ENCODE results near the gene KIF5C. TPM values are rescaled to one million over a fixed set of nuclear protein-coding genes. Genes with fewer than 3 reads are reported as not detected.

Gene KIF5C
- total and polyA plus RNA-seq, 9 donors: 0.73 to 18.7 (median 3.3) TPM

DNA sequence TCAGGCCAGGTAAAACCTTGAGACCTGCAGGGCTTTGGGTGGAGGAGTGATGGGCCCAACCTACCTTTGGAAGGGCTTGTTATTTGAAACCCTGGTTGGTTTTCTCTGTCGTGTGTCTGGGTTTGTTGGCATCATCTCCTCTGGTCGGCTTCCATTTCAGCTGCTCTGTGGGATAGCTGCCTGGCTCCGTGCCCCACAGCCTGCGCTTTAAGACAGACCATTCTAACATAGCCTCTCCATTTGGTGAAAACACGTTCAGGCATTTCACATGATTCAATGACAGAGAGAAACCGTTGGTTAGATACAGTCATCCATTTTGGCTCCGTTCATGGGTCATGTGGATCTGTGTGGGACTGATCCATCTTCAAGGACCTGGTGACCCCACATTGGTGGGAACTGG lies 126.5 kb downstream of the KIF5C start:
- WGBS, 3 donors: 83 to 85% (median 84%) methylated on average over 7 of the region's 7 CpGs
- intact Hi-C loops (cut with DNase I): no loop called here
- TF ChIP-seq EP300 (IDR thresholded peaks at IDR 0.05) (no peak), POLR2A (IDR thresholded peaks at IDR 0.05) (no peak)
- TF ChIP-seq, protein P1, sequence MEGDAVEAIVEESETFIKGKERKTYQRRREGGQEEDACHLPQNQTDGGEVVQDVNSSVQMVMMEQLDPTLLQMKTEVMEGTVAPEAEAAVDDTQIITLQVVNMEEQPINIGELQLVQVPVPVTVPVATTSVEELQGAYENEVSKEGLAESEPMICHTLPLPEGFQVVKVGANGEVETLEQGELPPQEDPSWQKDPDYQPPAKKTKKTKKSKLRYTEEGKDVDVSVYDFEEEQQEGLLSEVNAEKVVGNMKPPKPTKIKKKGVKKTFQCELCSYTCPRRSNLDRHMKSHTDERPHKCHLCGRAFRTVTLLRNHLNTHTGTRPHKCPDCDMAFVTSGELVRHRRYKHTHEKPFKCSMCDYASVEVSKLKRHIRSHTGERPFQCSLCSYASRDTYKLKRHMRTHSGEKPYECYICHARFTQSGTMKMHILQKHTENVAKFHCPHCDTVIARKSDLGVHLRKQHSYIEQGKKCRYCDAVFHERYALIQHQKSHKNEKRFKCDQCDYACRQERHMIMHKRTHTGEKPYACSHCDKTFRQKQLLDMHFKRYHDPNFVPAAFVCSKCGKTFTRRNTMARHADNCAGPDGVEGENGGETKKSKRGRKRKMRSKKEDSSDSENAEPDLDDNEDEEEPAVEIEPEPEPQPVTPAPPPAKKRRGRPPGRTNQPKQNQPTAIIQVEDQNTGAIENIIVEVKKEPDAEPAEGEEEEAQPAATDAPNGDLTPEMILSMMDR (IDR thresholded peaks at IDR 0.05): no peak

DNA sequence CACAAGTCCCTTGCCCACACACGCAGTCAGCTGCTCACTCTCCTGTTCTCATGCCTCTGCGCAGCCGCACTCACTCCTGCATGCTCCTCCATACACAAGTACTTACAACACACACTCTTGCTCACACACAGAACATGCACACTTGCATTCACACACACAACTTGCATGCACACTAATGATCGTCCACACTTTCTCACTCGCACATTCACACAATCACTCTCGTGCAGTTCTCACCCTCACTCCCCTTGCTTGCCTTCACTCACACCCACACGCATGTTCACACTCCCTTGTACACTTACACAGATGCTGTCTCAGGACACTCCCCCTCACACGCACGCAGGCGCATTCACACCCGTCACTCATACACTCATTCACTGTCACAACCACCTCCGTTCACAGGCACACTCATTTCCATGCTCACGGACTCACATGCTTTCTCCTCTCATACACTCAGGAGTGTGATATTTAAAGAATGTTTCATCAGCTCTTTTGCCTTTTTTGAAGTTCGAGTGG lies 127.4 kb downstream of the KIF5C start:
- no peaks in the 10 kb centered on the region for H3K36me3 ChIP-seq
- no peak for DNase-seq
- H3K4me1 ChIP-seq (ENCODE audit: insufficient read depth): no peaks in the 10 kb centered on the region
- no peak overlapping the region for H3K4me3 ChIP-seq
- H3K27me3 ChIP-seq: no peaks in the 10 kb centered on the region
- intact Hi-C loops (cut with DNase I): no loop called here
- 92 to 96% (median 96%) methylated on average over 14 of the region's 14 CpGs for WGBS, 3 donors
- no peak overlapping the region for H3K27ac ChIP-seq
- no peak for TF ChIP-seq EP300 (IDR thresholded peaks at IDR 0.05)
- TF ChIP-seq, protein P1 (IDR thresholded peaks at IDR 0.05): no peak
- no peak for TF ChIP-seq POLR2A (IDR thresholded peaks at IDR 0.05)
- H3K9me3 ChIP-seq: no peaks in the 10 kb centered on the region

More for the DNA sequence above, 126.5 kb downstream of the KIF5C start:
- no peak overlapping the region for H3K4me3 ChIP-seq
- no peaks in the 10 kb centered on the region for H3K36me3 ChIP-seq
- DNase-seq: no peak
- no peaks in the 10 kb centered on the region for H3K9me3 ChIP-seq
- no peaks in the 10 kb centered on the region for H3K4me1 ChIP-seq (ENCODE audit: insufficient read depth)
- no peak overlapping the region for H3K27ac ChIP-seq
- H3K27me3 ChIP-seq: no peaks in the 10 kb centered on the region

DNA sequence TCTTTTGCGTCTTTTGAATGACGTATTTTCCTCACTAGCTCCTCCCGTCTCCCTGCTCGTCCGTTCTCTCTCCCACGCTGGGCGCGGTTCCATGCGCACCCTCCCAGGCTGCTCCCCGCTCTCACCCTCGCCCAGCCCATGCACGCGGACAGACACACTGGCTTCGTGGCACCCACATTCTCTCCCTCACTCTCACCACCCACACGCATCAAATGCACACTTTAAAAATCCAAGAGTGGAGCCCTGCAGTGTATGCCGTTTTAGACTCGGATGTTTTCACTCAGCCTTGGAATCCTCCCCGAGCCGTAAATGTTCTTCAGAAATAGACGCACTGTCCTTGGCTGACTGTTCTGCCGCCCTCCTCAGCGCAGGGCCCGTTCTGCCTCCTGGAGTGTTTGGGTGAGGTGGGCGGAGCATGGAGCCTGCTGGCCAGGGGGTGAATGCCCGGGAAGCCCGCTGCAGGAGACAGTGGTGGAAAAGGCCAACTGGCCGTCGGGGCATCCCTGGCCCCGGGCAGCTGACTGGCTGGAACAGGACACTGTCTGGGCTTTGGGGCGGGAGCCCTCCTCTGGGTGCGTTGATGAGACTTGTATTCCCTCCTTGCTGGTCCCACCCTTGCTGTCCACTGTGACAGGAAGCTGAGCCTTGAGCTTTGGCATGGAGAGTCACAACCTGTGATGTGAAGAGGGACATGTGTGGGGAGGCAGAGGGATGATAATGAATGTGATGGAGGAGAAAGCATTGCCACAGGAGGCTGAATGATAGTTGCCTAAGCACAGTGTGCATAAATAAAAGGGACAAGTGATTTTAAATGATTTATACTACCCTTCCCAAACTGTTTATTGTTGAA lies 128.1 kb downstream of the KIF5C start:
- Histone ChIP-seq H3K4me3 (no peak overlapping the region), H3K9me3 (no peaks in the 10 kb centered on the region), H3K36me3 (no peaks in the 10 kb centered on the region), H3K27ac (no peak overlapping the region), H3K27me3 (no peaks in the 10 kb centered on the region), H3K4me1 (ENCODE audit: insufficient read depth) (no peaks in the 10 kb centered on the region)
- TF ChIP-seq, protein P1 (IDR thresholded peaks at IDR 0.05): no peak
- TF ChIP-seq EP300 (IDR thresholded peaks at IDR 0.05): no peak
- no peak for TF ChIP-seq POLR2A (IDR thresholded peaks at IDR 0.05)
- 93 to 96% (median 94%) methylated on average over 31 of the region's 31 CpGs for WGBS, 3 donors
- intact Hi-C loops (cut with DNase I): no loop called here
- DNase-seq: no peak

DNA sequence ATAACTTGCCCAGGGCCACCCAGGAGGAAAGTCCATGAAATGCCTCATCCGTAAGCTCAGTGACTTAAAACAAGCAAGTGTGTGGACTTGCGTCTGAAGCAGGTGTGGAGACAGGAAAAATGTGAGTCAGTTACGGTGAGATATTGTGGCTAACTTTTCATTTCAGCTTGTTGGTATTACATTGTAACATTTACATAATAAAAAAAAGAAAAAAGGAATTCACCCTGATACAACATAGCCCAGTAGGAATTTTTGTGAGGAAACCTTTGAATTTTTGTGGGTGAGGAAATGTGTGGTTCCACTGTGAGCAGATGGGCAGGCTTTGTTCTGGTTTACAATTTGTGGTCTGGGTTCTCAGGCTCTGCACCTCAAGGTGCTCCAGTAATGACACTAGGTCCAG lies 129.8 kb downstream of the KIF5C start:
- Histone ChIP-seq H3K4me3 (no peak overlapping the region), H3K36me3 (no peaks in the 10 kb centered on the region), H3K4me1 (ENCODE audit: insufficient read depth) (no peaks in the 10 kb centered on the region), H3K27ac (no peak overlapping the region), H3K27me3 (no peaks in the 10 kb centered on the region), H3K9me3 (no peaks in the 10 kb centered on the region)
- WGBS, 3 donors: 77 to 89% (median 88%) methylated on average over 3 of the region's 3 CpGs
- no peak for DNase-seq
- intact Hi-C loops (cut with DNase I): no loop called here
- no peak for TF ChIP-seq EP300 (IDR thresholded peaks at IDR 0.05)
- TF ChIP-seq, protein P1 (IDR thresholded peaks at IDR 0.05): no peak
- no peak for TF ChIP-seq POLR2A (IDR thresholded peaks at IDR 0.05)
